PFSK-1 (cell line): ENCODE measurements around the gene FYN.

Source experiments
- FOXP2 ChIP-seq: optimal IDR thresholded peaks from 2 replicates; pipeline ENCODE3; 2011; ENCODE audit warnings: borderline replicate concordance, control low read depth, inconsistent platforms; ENCODE audit not compliant: insufficient read depth; ENCODE audit errors: extremely low read length, extremely low read depth
- POLR2AphosphoS5 ChIP-seq: IDR thresholded peaks from 2 replicates; pipeline ENCODE4 v1.6.1; 2012; ENCODE audit warnings: low read depth, mild to moderate bottlenecking, control low read depth, low read length, moderate library complexity
- REST ChIP-seq, 2 experiments: IDR thresholded peaks; 2 replicates each; pipeline versions ENCODE4 v1.6.1 to v1.8.0; 2011 to 2012; ENCODE audit warnings: low read depth in 2 of 2, low read length in 2 of 2, control low read depth in 1 of 2, inconsistent platforms in 1 of 2, mild to moderate bottlenecking in 1 of 2, moderate library complexity in 1 of 2; ENCODE audit not compliant: insufficient read depth in 1 of 2
- SIN3A ChIP-seq: IDR thresholded peaks from 2 replicates; pipeline ENCODE4 v1.6.1; 2012; ENCODE audit warnings: mild to moderate bottlenecking, low read length, moderate library complexity, borderline replicate concordance; ENCODE audit not compliant: insufficient read depth
- TAF1 ChIP-seq: IDR thresholded peaks from 2 replicates; pipeline ENCODE4 v1.6.1; 2012; ENCODE audit warnings: low read length, control low read depth, borderline replicate concordance; ENCODE audit not compliant: insufficient read depth

- TF ChIP-seq POLR2AphosphoS5 (no peak), TAF1 (no peak), REST (IDR thresholded peaks at IDR 0.05; ENCODE audit: insufficient read depth in 1 of 2, low read depth in 2 of 2, low read length in 2 of 2) (no peak), SIN3A (no peak), FOXP2 (no peak)
These were observed 49.4 kb upstream of the FYN start for GRCh38 chr6:111922454-111923297.
